HG03045 (cell line): ENCODE results near the gene SH3BP2.
A peak's percentile ranks its signal among the peaks of the same experiment; 100 is the strongest.

Experiments used
- ATAC-seq: cut with Tn5 transposase; IDR thresholded peaks from one replicate; pipeline ENCODE4 v1.9.1; 2021; ENCODE audit warnings: mild to moderate bottlenecking, moderate library complexity; ENCODE audit not compliant: unreplicated experiment

The SH3BP2 gene

DNA sequence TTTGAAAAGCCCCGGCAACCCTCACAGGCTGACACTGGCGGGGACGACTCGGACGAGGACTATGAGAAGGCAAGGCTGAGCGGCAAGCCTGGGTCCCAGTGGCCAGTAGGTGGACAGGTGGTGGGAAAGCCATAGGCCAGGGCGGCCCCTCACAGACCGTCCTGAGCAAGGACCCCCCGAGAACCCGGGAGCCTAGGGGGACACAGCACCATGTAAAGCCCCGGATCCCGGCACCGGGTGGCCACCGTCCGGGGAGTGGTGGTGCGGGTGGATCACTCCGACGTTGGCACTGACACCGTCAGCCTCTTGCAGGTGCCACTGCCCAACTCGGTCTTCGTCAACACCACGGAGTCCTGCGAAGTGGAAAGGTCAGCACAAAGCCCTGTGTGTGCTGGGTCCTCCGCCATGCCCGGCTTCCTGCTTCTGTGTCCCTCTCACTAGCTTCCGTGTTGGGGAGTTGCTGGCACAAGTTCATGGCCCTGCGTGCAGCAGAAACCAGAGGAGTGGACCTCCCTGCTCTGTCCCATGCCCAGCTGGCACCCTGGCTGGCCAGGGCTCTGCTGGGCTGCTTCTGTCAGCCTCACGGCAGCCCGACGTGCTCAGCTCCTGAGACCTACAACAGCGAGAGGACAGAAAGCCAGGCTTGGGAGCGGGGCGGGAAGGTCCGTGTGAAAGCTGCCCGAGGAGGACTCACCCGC is 38.9 kb downstream of the SH3BP2 start:
- ATAC-seq = no peak

DNA sequence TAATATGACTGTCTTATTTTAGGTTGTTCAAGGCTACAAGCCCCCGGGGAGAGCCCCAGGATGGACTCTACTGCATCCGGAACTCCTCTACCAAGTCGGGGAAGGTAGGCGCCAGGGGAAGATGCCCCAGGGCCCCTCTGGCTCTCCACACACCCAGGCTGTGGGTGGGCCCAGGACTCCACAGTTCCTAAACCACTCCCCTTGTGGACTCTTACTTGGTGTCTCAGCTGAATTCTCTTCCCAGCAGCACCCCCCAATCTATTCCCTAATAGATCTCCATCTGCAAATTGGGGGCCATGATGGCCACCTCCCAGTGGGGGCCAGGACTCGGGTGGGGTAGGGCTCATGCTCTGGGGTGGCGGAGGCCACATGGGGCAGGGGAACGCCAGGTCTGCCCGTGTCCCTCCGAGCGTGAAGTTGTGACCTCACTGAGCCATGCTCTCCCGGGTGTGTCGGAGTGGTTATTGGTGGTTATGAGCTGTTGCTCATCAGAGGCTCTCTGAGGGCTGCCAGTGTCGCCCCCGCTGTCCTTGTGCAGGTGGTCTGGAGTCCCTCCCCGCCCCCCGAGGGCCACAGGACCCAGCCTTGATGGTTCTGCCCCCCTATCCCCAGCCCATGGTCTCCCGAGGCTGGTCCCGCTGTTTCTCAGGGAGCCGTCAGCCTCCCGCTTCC is 39.6 kb downstream of the SH3BP2 start:
- ATAC-seq = peak; percentile 53

GRCh38 chr4:2832981-2833670 is 40.2 kb downstream of the SH3BP2 start:
- no peak for ATAC-seq

DNA sequence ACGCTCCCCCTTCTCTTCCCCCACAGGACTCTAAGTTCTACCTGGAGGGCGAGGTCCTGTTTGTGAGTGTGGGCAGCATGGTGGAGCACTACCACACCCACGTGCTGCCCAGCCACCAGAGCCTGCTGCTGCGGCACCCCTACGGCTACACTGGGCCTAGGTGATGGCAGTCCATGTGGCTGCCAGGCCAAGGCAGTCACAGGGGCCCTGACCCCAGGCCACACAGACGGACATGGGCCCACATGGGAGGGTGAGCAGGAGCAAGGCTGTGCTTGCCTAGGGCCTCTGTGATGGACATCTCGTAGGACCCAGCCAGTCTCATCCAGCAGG is 40.8 kb downstream of the SH3BP2 start:
- ATAC-seq = no peak

- ATAC-seq = no peak
These were observed 41.4 kb downstream of the SH3BP2 start for GRCh38 chr4:2834001-2834921.

GRCh38 chr4:2835978-2836377 is 43.1 kb downstream of the SH3BP2 start:
- ATAC-seq = no peak

DNA sequence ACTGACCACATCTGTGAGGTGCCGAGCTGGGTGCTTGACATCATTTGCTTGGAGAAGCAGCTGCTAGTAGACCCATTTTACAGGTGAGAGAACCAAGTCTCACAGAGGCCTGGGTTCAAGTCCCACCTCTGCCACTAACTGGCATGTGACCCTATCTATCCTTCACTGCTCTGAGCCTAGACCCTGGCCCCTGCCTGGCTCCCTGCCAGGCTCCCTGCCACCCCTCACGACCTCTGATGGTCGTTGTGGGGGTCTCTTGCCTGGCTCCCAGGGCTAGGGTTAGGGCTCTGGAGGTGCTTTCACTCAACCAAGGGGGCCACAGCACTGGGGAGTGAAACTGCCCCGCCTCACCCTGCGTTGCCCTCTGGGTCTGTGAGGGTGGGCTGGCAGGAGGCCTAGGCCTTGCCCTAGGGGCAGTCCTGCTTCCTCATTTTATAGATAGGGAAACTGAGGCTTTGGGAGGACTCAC is 43.5 kb downstream of the SH3BP2 start:
- no peak for ATAC-seq

GRCh38 chr4:2837110-2837903 is 44.4 kb downstream of the SH3BP2 start:
- ATAC-seq = no peak

GRCh38 chr4:2837904-2838496 is 45.1 kb downstream of the SH3BP2 start:
- no peak for ATAC-seq

DNA sequence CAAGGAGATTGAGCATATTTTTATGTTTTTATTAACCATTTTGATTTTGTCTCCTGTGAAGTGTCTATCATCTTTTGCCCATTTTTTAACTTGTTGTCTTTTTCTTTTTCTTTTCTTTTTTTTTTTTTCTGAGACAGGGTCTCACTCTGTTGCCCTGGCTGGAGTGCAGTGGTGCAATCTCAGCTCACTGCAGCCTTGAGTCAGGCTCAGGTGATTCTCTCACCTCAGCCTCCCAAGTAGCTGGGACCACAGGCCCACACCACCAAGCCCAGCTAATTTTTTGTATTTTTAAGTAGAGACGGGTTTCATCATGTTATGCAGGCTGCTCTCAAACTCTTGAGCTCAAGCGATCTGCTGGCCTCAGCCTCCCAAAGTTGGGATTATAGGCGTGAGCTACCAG is 46.2 kb downstream of the SH3BP2 start:
- ATAC-seq = no peak

DNA sequence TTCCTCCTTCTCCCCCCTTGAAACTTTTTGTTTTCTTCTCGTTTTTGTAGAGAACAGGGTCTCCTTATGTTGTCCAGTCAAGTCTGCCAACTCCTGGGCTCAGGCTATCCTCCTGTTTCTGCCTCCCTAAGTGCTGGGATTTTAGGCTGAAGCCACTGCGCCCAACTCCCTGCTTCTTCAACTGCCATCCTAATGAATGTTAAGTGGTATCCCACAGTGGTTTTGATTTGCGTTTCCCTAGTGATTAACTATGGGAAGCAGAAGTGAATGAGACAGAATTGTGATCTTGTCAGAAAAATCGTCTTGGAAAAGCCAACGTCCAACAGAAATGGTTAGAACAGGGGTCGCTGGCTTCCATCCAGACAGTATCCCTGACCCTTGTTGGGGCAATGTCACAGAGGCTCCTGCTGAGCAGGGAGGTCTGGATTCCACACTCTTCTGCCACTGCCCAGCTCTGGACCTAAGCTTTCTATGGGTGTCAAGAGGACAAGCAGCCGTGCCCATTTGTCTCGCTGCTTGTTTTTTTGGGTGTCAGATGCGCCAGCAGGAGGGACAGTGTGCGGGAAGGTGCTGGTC is 49.9 kb downstream of the SH3BP2 start:
- no peak for ATAC-seq

DNA sequence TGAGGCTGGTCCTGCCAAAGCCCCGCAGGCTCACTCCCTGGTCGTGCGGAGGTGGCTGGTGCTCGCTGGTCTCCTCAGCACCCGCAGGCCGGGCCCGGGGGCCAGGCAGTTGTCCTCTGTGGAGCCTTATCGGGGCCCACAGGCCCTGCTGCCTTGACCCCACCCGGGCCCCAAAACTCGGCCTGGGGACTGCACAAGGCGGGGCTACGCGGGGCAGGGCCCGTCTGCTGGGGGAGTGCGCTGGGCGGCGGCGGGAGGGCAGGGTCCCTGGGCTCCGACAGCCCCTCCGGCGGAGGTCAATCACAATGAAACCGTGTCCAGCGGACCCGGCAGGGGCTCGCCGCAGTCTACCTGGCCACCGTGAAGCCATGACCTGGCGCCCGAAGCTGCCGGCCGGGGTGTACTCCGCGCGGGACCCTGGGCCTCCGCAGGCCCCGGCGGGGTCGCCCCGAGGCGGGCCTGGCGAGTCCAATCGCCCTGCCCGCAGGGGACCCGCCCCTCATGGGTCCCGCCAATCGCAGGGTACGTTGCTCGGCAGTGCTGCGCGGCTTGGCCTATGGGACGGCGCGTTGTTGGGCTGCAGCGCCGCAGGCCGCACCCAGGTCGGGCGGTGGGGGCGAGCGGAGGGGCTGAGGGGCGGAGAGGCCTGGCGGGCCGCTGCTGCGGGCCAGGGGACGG is 50.5 kb downstream of the SH3BP2 start, which contains the start of gene ADD1:
ADD1 (plus strand) TSS at position 582 of the 678 bp plus-strand sequence. CDS start 32,072 bp downstream, outside the sequence.
- ATAC-seq = peak; percentile 88

GRCh38 chr4:2843941-2844584 is 51.2 kb downstream of the SH3BP2 start:
- ATAC-seq = peak; percentile 20

GRCh38 chr4:2846172-2846571 is 53.3 kb downstream of the SH3BP2 start:
- no peak for ATAC-seq

DNA sequence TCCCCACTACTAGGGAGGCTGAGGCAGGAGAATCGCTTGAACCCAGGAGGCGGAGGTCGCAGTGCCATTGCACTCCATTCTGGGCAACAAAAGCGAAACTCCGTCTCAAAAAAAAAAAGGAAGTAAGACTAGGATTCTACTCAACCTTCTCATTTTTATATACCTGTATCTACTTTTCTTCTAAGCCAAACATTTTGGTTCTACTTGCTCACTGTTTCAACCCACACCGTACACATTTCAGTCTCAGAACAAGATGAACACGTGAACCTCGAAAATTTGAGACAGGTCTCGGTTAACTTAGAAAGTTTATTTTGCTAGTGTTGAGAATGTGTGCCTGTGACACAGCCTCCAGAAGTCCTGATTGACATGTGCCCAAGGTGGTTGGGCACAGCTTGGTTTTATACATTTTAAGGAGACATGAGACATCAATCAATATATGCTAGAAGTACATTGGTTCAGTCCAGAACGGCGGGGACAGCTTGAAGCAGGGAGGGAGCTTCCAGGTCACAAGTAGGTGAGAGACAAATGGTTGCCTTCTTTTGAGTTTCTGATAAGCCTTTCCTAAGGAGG is 54.5 kb downstream of the SH3BP2 start:
- no peak for ATAC-seq

DNA sequence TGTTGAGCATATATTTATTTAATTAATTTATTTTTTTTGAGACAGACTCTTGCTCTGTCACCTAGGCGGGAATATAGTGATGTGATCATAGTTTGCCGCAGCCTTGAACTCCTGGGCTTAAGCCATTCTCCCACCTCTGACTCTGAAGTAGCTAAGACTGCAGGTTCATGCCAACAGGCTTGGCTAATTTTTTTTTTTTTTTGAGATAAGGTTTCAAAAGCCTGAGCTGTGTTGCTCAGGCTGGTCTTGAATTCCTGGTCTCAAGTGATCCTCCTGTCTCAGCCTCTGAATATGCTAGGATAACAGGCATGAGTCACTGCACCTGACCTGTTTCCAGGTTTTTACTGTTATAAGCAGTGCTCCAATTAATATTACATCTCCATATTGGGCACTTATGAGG is 55.6 kb downstream of the SH3BP2 start:
- no peak for ATAC-seq

GRCh38 chr4:2849267-2850152 is 56.6 kb downstream of the SH3BP2 start:
- ATAC-seq = no peak
